ENCODE results near the gene TMEM258.

The TMEM258 gene

GRCh38 chr11:61777234-61778090 lies 14.9 kb downstream of the TMEM258 start:
- DNase-seq (ENCODE audit: low spot score): no peak

- DNase-seq (ENCODE audit: low spot score): peak; percentile 76
Measured at GRCh38 chr11:61776561-61777075, 15.8 kb downstream of the TMEM258 start.

GRCh38 chr11:61775606-61776554 lies 16.5 kb downstream of the TMEM258 start:
- DNase-seq (ENCODE audit: low spot score): no peak

- no peak for DNase-seq (ENCODE audit: low spot score)
Measured at GRCh38 chr11:61775106-61775505, 17.3 kb downstream of the TMEM258 start.

- DNase-seq (ENCODE audit: low spot score): no peak
Measured at GRCh38 chr11:61774411-61774810, 18.0 kb downstream of the TMEM258 start.

- DNase-seq (ENCODE audit: low spot score): no peak
Measured at GRCh38 chr11:61773809-61774208, 18.6 kb downstream of the TMEM258 start.

GRCh38 chr11:61773356-61773755 lies 19.0 kb downstream of the TMEM258 start:
- DNase-seq (ENCODE audit: low spot score): peak; percentile 96

GRCh38 chr11:61771985-61772455 lies 20.4 kb downstream of the TMEM258 start:
- DNase-seq (ENCODE audit: low spot score): peak; percentile 45

GRCh38 chr11:61771195-61771894 lies 21.1 kb downstream of the TMEM258 start:
- no peak for DNase-seq (ENCODE audit: low spot score)

GRCh38 chr11:61769946-61770683 lies 22.3 kb downstream of the TMEM258 start:
- DNase-seq (ENCODE audit: low spot score): no peak

GRCh38 chr11:61769169-61769920 lies 23.1 kb downstream of the TMEM258 start:
- no peak for DNase-seq (ENCODE audit: low spot score)

- no peak for DNase-seq (ENCODE audit: low spot score)
Measured at GRCh38 chr11:61768376-61769076, 23.9 kb downstream of the TMEM258 start.

- DNase-seq (ENCODE audit: low spot score): no peak
Measured at GRCh38 chr11:61766353-61766841, 26.0 kb downstream of the TMEM258 start.

GRCh38 chr11:61765550-61766253 lies 26.7 kb downstream of the TMEM258 start:
- DNase-seq (ENCODE audit: low spot score): no peak

- DNase-seq (ENCODE audit: low spot score): no peak
Measured at GRCh38 chr11:61764606-61765260, 27.7 kb downstream of the TMEM258 start.

- DNase-seq (ENCODE audit: low spot score): no peak
Measured at GRCh38 chr11:61763930-61764605, 28.3 kb downstream of the TMEM258 start.

- DNase-seq (ENCODE audit: low spot score): peak; percentile 69
Measured at GRCh38 chr11:61762798-61763197, 29.6 kb downstream of the TMEM258 start.
